ENCODE measurements around the gene LIMS4. TPM values are rescaled to one million over a fixed set of nuclear protein-coding genes. Genes with fewer than 3 reads are reported as not detected.
"Not testable (repeated sequence)": the region's sequence is repeated elsewhere in the genome, so short reads cannot be mapped to it uniquely, and the experiment has no call there.

The LIMS4 gene
- total and polyA plus RNA-seq, 4 donors = 0.54 to 3.2 (median 0.77) TPM

GRCh38 chr2:110407142-110407541, 65.5 kb downstream of the LIMS4 start:
- H3K9ac ChIP-seq (ENCODE audit: insufficient read depth in 1 of 2, low read length in 2 of 2); H3K4me3 ChIP-seq; H3K27ac ChIP-seq (ENCODE audit: low read depth in 1 of 2, low read length in 1 of 2); H3K27me3 ChIP-seq (ENCODE audit: control insufficient read depth in 3 of 3, insufficient read depth in 3 of 3, low read length in 2 of 3); H3K9me3 ChIP-seq (ENCODE audit: control insufficient read depth in 4 of 4, insufficient read depth in 3 of 4, low read length in 3 of 4); H3K4me1 ChIP-seq (ENCODE audit: control insufficient read depth in 5 of 5, insufficient read depth in 5 of 5, low read length in 5 of 5); ATAC-seq (ENCODE audit: insufficient read depth, low FRiP score); H3K36me3 ChIP-seq (ENCODE audit: control insufficient read depth in 4 of 4, insufficient read depth in 4 of 4, low read length in 4 of 4); DNase-seq: not testable (repeated sequence)
- no CpG with 5 or more reads among the region's 1 CpG for WGBS, 2 donors

- not testable (repeated sequence) for ATAC-seq (ENCODE audit: insufficient read depth, low FRiP score); H3K4me1 ChIP-seq (ENCODE audit: control insufficient read depth in 5 of 5, insufficient read depth in 5 of 5, low read length in 5 of 5); H3K27ac ChIP-seq (ENCODE audit: low read depth in 1 of 2, low read length in 1 of 2); H3K36me3 ChIP-seq (ENCODE audit: control insufficient read depth in 4 of 4, insufficient read depth in 4 of 4, low read length in 4 of 4); H3K9me3 ChIP-seq (ENCODE audit: control insufficient read depth in 4 of 4, insufficient read depth in 3 of 4, low read length in 3 of 4); H3K4me3 ChIP-seq; H3K27me3 ChIP-seq (ENCODE audit: control insufficient read depth in 3 of 3, insufficient read depth in 3 of 3, low read length in 2 of 3); DNase-seq; H3K9ac ChIP-seq (ENCODE audit: insufficient read depth in 1 of 2, low read length in 2 of 2)
- WGBS, 2 donors = no CpG with 5 or more reads among the region's 2 CpGs
Observed at GRCh38 chr2:110404988-110405387, 67.6 kb downstream of the LIMS4 start.

- not testable (repeated sequence) for DNase-seq; H3K27ac ChIP-seq (ENCODE audit: low read depth in 1 of 2, low read length in 1 of 2); H3K4me1 ChIP-seq (ENCODE audit: control insufficient read depth in 5 of 5, insufficient read depth in 5 of 5, low read length in 5 of 5); H3K4me3 ChIP-seq; H3K27me3 ChIP-seq (ENCODE audit: control insufficient read depth in 3 of 3, insufficient read depth in 3 of 3, low read length in 2 of 3); H3K9me3 ChIP-seq (ENCODE audit: control insufficient read depth in 4 of 4, insufficient read depth in 3 of 4, low read length in 3 of 4); H3K36me3 ChIP-seq (ENCODE audit: control insufficient read depth in 4 of 4, insufficient read depth in 4 of 4, low read length in 4 of 4); ATAC-seq (ENCODE audit: insufficient read depth, low FRiP score); H3K9ac ChIP-seq (ENCODE audit: insufficient read depth in 1 of 2, low read length in 2 of 2)
- WGBS, 2 donors = no CpG with 5 or more reads among the region's 1 CpG
Observed at GRCh38 chr2:110404246-110404645, 68.4 kb downstream of the LIMS4 start.

GRCh38 chr2:110401001-110401618, 71.5 kb downstream of the LIMS4 start:
- not testable (repeated sequence) for DNase-seq; H3K9me3 ChIP-seq (ENCODE audit: control insufficient read depth in 4 of 4, insufficient read depth in 3 of 4, low read length in 3 of 4); H3K4me3 ChIP-seq; ATAC-seq (ENCODE audit: insufficient read depth, low FRiP score); H3K9ac ChIP-seq (ENCODE audit: insufficient read depth in 1 of 2, low read length in 2 of 2); H3K27ac ChIP-seq (ENCODE audit: low read depth in 1 of 2, low read length in 1 of 2); H3K36me3 ChIP-seq (ENCODE audit: control insufficient read depth in 4 of 4, insufficient read depth in 4 of 4, low read length in 4 of 4); H3K27me3 ChIP-seq (ENCODE audit: control insufficient read depth in 3 of 3, insufficient read depth in 3 of 3, low read length in 2 of 3); H3K4me1 ChIP-seq (ENCODE audit: control insufficient read depth in 5 of 5, insufficient read depth in 5 of 5, low read length in 5 of 5)
- WGBS, 2 donors = 16 to 17% methylated on average over 1 to 3 of the region's 18 CpGs

GRCh38 chr2:110399378-110399777, 73.2 kb downstream of the LIMS4 start:
- WGBS, 2 donors = no CpG with 5 or more reads among the region's 10 CpGs
- not testable (repeated sequence) for H3K9ac ChIP-seq (ENCODE audit: insufficient read depth in 1 of 2, low read length in 2 of 2); H3K4me3 ChIP-seq; DNase-seq; ATAC-seq (ENCODE audit: insufficient read depth, low FRiP score); H3K27ac ChIP-seq (ENCODE audit: low read depth in 1 of 2, low read length in 1 of 2); H3K36me3 ChIP-seq (ENCODE audit: control insufficient read depth in 4 of 4, insufficient read depth in 4 of 4, low read length in 4 of 4); H3K27me3 ChIP-seq (ENCODE audit: control insufficient read depth in 3 of 3, insufficient read depth in 3 of 3, low read length in 2 of 3); H3K4me1 ChIP-seq (ENCODE audit: control insufficient read depth in 5 of 5, insufficient read depth in 5 of 5, low read length in 5 of 5); H3K9me3 ChIP-seq (ENCODE audit: control insufficient read depth in 4 of 4, insufficient read depth in 3 of 4, low read length in 3 of 4)

- H3K27ac ChIP-seq (ENCODE audit: low read depth in 1 of 2, low read length in 1 of 2); H3K36me3 ChIP-seq (ENCODE audit: control insufficient read depth in 4 of 4, insufficient read depth in 4 of 4, low read length in 4 of 4); DNase-seq; H3K27me3 ChIP-seq (ENCODE audit: control insufficient read depth in 3 of 3, insufficient read depth in 3 of 3, low read length in 2 of 3); H3K9me3 ChIP-seq (ENCODE audit: control insufficient read depth in 4 of 4, insufficient read depth in 3 of 4, low read length in 3 of 4); H3K4me1 ChIP-seq (ENCODE audit: control insufficient read depth in 5 of 5, insufficient read depth in 5 of 5, low read length in 5 of 5); ATAC-seq (ENCODE audit: insufficient read depth, low FRiP score); H3K9ac ChIP-seq (ENCODE audit: insufficient read depth in 1 of 2, low read length in 2 of 2); H3K4me3 ChIP-seq: not testable (repeated sequence)
- WGBS, 2 donors = no CpG with 5 or more reads among the region's 5 CpGs
Observed at GRCh38 chr2:110395990-110396389, 76.6 kb downstream of the LIMS4 start.

Small RNAs within 50 kb of the gene (small RNA-seq; reads per million reads assigned to genes)
- not detected for gene AC108938.1 (ENCODE audit: low replicate concordance)

Other genes starting within 250 kb of the LIMS4 start
- gene RGPD6, start 104.4 kb upstream of the LIMS4 start, total RNA-seq = 100 to 1,000 TPM in 1 of 2 donors, 10 to 100 TPM in 1; 18.3 to 129 TPM
- gene RGPD6, start 104.4 kb upstream of the LIMS4 start, polyA plus RNA-seq = 10 to 100 TPM in 1 of 2 donors, 1 to 10 TPM in 1; 6.2 to 12.4 TPM
- 10 to 100 TPM in 1 of 2 donors, 1 to 10 TPM in 1; 2.9 to 12.4 TPM for gene BUB1, start 205.2 kb upstream of the LIMS4 start, total RNA-seq
- gene BUB1, start 205.2 kb upstream of the LIMS4 start, polyA plus RNA-seq = 1 to 10 TPM; 1.6 to 2.4 TPM

Measured in lung (tissue), 11 donors.